Lung (tissue), 12 donors: ENCODE results near the gene USP28. TPM values are rescaled to one million over a fixed set of nuclear protein-coding genes. Genes with fewer than 3 reads are reported as not detected.

ENCODE experiments used
- ATAC-seq: fragments of 200-7000 bp; cut with Tn5 transposase; one replicate; pipeline ENCODE4 v1.9.1; 2020; ENCODE audit warnings: moderate number of reproducible peaks; ENCODE audit not compliant: insufficient read depth, low FRiP score
- DNase-seq, 3 donors: peaks; one replicate each; pipeline ENCODE4 v3.0.0-alpha.2; 2013 to 2017
- H3K27ac ChIP-seq, 2 donors: one replicate each; pipeline ENCODE4 v1.5.1; 2013; ENCODE audit warnings: mild to moderate bottlenecking in 2 of 2, moderate library complexity in 2 of 2, control low read depth in 1 of 2, inconsistent platforms in 1 of 2, low read depth in 1 of 2, low read length in 1 of 2
- H3K27me3 ChIP-seq, 3 donors: one replicate each; pipeline ENCODE4 v1.5.1; 2013; ENCODE audit warnings: low read length in 2 of 3; ENCODE audit not compliant: control insufficient read depth in 3 of 3, insufficient read depth in 3 of 3
- H3K36me3 ChIP-seq, 4 donors: one replicate each; pipeline ENCODE4 v1.5.1; 2013; ENCODE audit warnings: low read length in 4 of 4, mild to moderate bottlenecking in 1 of 4, moderate library complexity in 1 of 4; ENCODE audit not compliant: control insufficient read depth in 4 of 4, insufficient read depth in 4 of 4
- H3K4me1 ChIP-seq, 5 donors: one replicate each; pipeline ENCODE4 v1.5.1; 2013; ENCODE audit warnings: low read length in 5 of 5, mild to moderate bottlenecking in 2 of 5, moderate library complexity in 1 of 5; ENCODE audit not compliant: control insufficient read depth in 5 of 5, insufficient read depth in 5 of 5
- H3K4me3 ChIP-seq: one replicate; pipeline ENCODE4 v1.5.1; 2013; ENCODE audit warnings: mild to moderate bottlenecking, control low read depth, moderate library complexity
- H3K9ac ChIP-seq, 2 donors: one replicate each; pipeline ENCODE4 v1.5.1; 2013; ENCODE audit warnings: low read length in 2 of 2, control low read depth in 1 of 2; ENCODE audit not compliant: insufficient read depth in 1 of 2
- H3K9me3 ChIP-seq, 4 donors: one replicate each; pipeline ENCODE4 v1.5.1; 2013; ENCODE audit warnings: low read length in 3 of 4, mild to moderate bottlenecking in 1 of 4, moderate library complexity in 1 of 4; ENCODE audit not compliant: control insufficient read depth in 4 of 4, insufficient read depth in 3 of 4
- WGBS, 2 donors: extraction: QIAGEN DNeasy Blood & Tissue Kit; methylation state at CpG; one replicate each; pipeline ENCODE4 v1.1.7; 2013; 5-methylcytosine and 5-hydroxymethylcytosine counted together
- polyA plus RNA-seq, 2 donors: library from polyadenylated mRNA; stranded (reverse); fragments of 200-250 nt; gene quantifications; one replicate each; pipeline ENCODE4 v1.2.1, GENCODE V29; 2013
- total RNA-seq, 2 donors: library from RNA; depleted of rRNA in 1 of 2; stranded (reverse); fragments of >200 nt in 1 of 2; gene quantifications; one replicate each; pipeline ENCODE4 v1.2.1, GENCODE V29; 2014 to 2021
- TF ChIP-seq, protein P1 (sequence below): IDR thresholded peaks from 2 replicates; pipeline ENCODE4 v1.5.1; 2012; ENCODE audit warnings: mild to moderate bottlenecking; ENCODE audit errors: control extremely low read depth, extremely low read depth
- donor health status: control.
- donor health status: control.
- donor health status: Bipolar disorder and iron deficiency.
- donor health status: healthy.
- donor health status: DM: yes; HTN: yes; CAD: no.

The USP28 gene
- total and polyA plus RNA-seq, 4 donors: 3.5 to 45.3 (median 14.2) TPM

DNA sequence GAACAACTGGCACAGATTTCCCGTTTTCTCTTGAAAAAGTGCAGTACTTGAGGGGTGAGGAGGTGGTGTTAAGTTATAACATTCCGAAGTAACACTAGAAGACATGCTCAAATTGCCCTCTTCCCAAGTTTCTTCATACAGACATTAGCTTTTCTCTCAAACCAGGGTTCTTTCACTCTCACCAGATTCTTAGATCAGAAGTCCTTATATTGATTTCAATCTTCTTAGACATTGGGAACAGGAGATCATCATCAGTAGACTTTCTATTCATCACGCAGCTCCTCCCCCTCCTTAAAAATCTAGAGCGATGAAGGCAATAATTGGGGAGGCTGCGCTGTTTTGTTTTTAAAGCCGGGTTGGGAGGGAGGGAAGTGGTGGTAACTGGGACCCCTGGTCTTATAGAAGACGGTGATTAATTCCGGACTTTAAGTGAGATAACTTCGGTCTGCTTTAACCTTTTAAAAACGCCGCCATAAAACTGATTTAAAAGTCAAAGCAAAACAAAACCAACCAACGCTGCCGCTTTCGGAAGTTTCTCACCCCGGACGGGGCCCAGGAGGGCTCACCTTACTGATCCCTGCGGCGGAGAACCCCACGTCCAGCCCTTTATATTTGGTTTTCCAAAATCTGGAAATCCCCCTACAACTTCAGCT, 665 bp downstream of the USP28 start:
- Histone ChIP-seq H3K4me3 (peak overlapping the region; percentile 84), H3K27ac (peak overlapping the region; percentile 80 to 98), H3K4me1 (peaks cover 0 to 23% (median 4%) of the 10 kb centered on the region in 5 donors), H3K36me3 (no peaks in the 10 kb centered on the region), H3K9me3 (no peaks in the 10 kb centered on the region), H3K27me3 (no peaks in the 10 kb centered on the region), H3K9ac (peak overlapping the region; percentile 39 to 62)
- TF ChIP-seq, protein P1, sequence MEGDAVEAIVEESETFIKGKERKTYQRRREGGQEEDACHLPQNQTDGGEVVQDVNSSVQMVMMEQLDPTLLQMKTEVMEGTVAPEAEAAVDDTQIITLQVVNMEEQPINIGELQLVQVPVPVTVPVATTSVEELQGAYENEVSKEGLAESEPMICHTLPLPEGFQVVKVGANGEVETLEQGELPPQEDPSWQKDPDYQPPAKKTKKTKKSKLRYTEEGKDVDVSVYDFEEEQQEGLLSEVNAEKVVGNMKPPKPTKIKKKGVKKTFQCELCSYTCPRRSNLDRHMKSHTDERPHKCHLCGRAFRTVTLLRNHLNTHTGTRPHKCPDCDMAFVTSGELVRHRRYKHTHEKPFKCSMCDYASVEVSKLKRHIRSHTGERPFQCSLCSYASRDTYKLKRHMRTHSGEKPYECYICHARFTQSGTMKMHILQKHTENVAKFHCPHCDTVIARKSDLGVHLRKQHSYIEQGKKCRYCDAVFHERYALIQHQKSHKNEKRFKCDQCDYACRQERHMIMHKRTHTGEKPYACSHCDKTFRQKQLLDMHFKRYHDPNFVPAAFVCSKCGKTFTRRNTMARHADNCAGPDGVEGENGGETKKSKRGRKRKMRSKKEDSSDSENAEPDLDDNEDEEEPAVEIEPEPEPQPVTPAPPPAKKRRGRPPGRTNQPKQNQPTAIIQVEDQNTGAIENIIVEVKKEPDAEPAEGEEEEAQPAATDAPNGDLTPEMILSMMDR: no peak
- ATAC-seq (peak; percentile 7), DNase-seq (peak in 2 of 3 donors; percentile 53 to 65)
- 4% methylated on average over 19 of the region's 19 CpGs for WGBS, 2 donors

DNA sequence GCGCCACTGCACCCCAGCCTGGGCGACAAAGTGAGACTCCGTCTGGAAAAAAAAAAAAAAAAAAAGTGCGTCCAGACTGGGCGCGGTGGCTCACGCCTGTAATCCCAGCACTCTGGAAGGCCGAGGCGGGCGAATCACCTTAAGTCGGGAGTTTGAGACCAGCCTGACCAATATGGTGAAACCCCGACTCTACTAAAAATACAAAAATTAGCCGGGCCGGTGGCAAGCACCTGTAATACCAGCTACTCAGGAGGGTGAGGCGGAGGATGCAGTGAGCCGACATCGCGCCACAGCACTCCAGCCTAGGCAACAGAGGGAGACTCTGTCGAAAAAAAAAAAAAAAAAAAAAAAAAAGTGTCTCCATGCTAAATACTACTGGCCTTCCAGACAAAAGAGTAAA, 1.3 kb downstream of the USP28 start:
- no peak overlapping the region for H3K4me3 ChIP-seq
- TF ChIP-seq, protein P1: no peak

DNA sequence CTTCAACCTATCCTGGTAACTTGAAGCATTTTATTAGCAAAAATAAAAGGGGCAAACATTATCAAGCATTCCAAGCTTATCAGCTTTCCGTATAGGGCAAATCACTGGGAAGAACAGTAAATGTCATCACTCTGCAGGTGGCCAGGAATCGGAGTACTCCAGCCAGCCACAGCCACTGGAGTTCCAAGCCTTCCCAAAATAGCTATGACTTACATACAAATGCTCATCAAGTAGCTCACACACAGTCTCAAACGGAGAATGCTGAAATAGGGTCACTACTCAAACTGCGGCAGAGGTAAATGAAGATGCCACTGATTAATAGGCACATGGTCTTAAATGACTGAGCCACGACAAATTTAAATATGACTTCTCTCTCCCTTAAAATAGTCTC, 2.1 kb downstream of the USP28 start:
- Histone ChIP-seq H3K4me3 (no peak overlapping the region), H3K27me3 (no peaks in the 10 kb centered on the region), H3K36me3 (no peaks in the 10 kb centered on the region), H3K4me1 (peaks cover 0 to 23% (median 7%) of the 10 kb centered on the region in 5 donors), H3K27ac (peak overlapping the region in 1 of 2 donors; percentile 98), H3K9me3 (no peaks in the 10 kb centered on the region), H3K9ac (no peak overlapping the region)
- DNase-seq (peak in 1 of 3 donors; percentile 15), ATAC-seq (no peak)
- whole genome bisulfite sequencing, 2 donors: 61 to 75% methylated on average over 5 of the region's 5 CpGs
- TF ChIP-seq, protein P1: no peak

More for the DNA sequence above, 1.3 kb downstream of the USP28 start:
- no peak overlapping the region for H3K9ac ChIP-seq
- H3K36me3 ChIP-seq: no peaks in the 10 kb centered on the region
- H3K27ac ChIP-seq: peak overlapping the region in 1 of 2 donors; percentile 98
- H3K27me3 ChIP-seq: no peaks in the 10 kb centered on the region
- no peaks in the 10 kb centered on the region for H3K9me3 ChIP-seq
- no peak for ATAC-seq
- peaks cover 0 to 23% (median 7%) of the 10 kb centered on the region in 5 donors for H3K4me1 ChIP-seq
- DNase-seq: no peak
- WGBS, 2 donors: 90 to 91% methylated on average over 16 to 19 of the region's 19 CpGs
